Duodenal mucosa (tissue), 2 donors: ENCODE data around the gene LAGE3.

Experiments
- H3K27ac ChIP-seq: one replicate; pipeline ENCODE4 v1.7.0; 2013; ENCODE audit warnings: low read depth, low read length
- H3K27me3 ChIP-seq, 2 donors: one replicate each; pipeline ENCODE4 v1.7.0; 2013; ENCODE audit warnings: low read length in 2 of 2, control low read depth in 1 of 2; ENCODE audit not compliant: insufficient read depth in 2 of 2, control insufficient read depth in 1 of 2
- H3K36me3 ChIP-seq, 2 donors: one replicate each; pipeline ENCODE4 v1.7.0; 2013; ENCODE audit warnings: low read length in 2 of 2, control low read depth in 1 of 2; ENCODE audit not compliant: insufficient read depth in 2 of 2, control insufficient read depth in 1 of 2
- H3K4me1 ChIP-seq, 2 donors: one replicate each; pipeline ENCODE4 v1.7.0; 2013; ENCODE audit warnings: low read length in 2 of 2, control low read depth in 1 of 2; ENCODE audit not compliant: insufficient read depth in 2 of 2, control insufficient read depth in 1 of 2
- H3K4me3 ChIP-seq, 2 donors: one replicate each; pipeline ENCODE4 v1.7.0; 2013; ENCODE audit warnings: low read length in 2 of 2, low read depth in 1 of 2
- H3K9ac ChIP-seq, 2 donors: one replicate each; pipeline ENCODE4 v1.7.0; 2013; ENCODE audit warnings: low read length in 2 of 2, low read depth in 1 of 2
- H3K9me3 ChIP-seq, 2 donors: one replicate each; pipeline ENCODE4 v1.7.0; 2013; ENCODE audit warnings: low read length in 2 of 2, control low read depth in 1 of 2; ENCODE audit not compliant: control insufficient read depth in 1 of 2

Gene LAGE3

GRCh38 chrX:154476821-154477220 lies 2.3 kb downstream of the LAGE3 start:
- no peak overlapping the region for H3K9ac ChIP-seq
- peaks cover 0 to 11% of the 10 kb centered on the region in 2 donors for H3K4me1 ChIP-seq
- no peak overlapping the region for H3K27ac ChIP-seq
- no peaks in the 10 kb centered on the region for H3K27me3 ChIP-seq
- no peaks in the 10 kb centered on the region for H3K36me3 ChIP-seq
- H3K9me3 ChIP-seq, result no peaks in the 10 kb centered on the region
- H3K4me3 ChIP-seq, result no peak overlapping the region

- H3K36me3 ChIP-seq, result peaks cover 0 to 13% of the 10 kb centered on the region in 2 donors
- H3K9ac ChIP-seq, result no peak overlapping the region
- no peak overlapping the region for H3K4me3 ChIP-seq
- H3K27me3 ChIP-seq, result no peaks in the 10 kb centered on the region
- H3K27ac ChIP-seq, result no peak overlapping the region
- H3K4me1 ChIP-seq, result peaks cover 0 to 6% of the 10 kb centered on the region in 2 donors
- no peaks in the 10 kb centered on the region for H3K9me3 ChIP-seq
Measured at GRCh38 chrX:154473683-154474082, 5.4 kb downstream of the LAGE3 start.

GRCh38 chrX:154472685-154473632 lies 6.1 kb downstream of the LAGE3 start:
- H3K36me3 ChIP-seq, result peaks cover 0 to 13% of the 10 kb centered on the region in 2 donors

GRCh38 chrX:154471839-154472684 lies 7.0 kb downstream of the LAGE3 start:
- Histone ChIP-seq H3K9me3 (no peaks in the 10 kb centered on the region), H3K27ac (no peak overlapping the region), H3K27me3 (no peaks in the 10 kb centered on the region), H3K36me3 (peaks cover 0 to 13% of the 10 kb centered on the region in 2 donors), H3K9ac (no peak overlapping the region), H3K4me1 (no peaks in the 10 kb centered on the region), H3K4me3 (no peak overlapping the region)

More at GRCh38 chrX:154472685-154473632, 6.1 kb downstream of the LAGE3 start:
- Histone ChIP-seq H3K4me1 (peaks cover 0 to 2% of the 10 kb centered on the region in 2 donors), H3K4me3 (no peak overlapping the region), H3K9ac (no peak overlapping the region), H3K27me3 (no peaks in the 10 kb centered on the region), H3K9me3 (no peaks in the 10 kb centered on the region), H3K27ac (no peak overlapping the region)

GRCh38 chrX:154470914-154471568 lies 8.0 kb downstream of the LAGE3 start:
- Histone ChIP-seq H3K9me3 (no peaks in the 10 kb centered on the region), H3K9ac (no peak overlapping the region), H3K27ac (no peak overlapping the region), H3K4me3 (no peak overlapping the region), H3K36me3 (peaks cover 0 to 18% of the 10 kb centered on the region in 2 donors), H3K4me1 (no peaks in the 10 kb centered on the region), H3K27me3 (no peaks in the 10 kb centered on the region)

GRCh38 chrX:154470434-154470833 lies 8.6 kb downstream of the LAGE3 start:
- H3K4me1 ChIP-seq, result no peaks in the 10 kb centered on the region
- H3K4me3 ChIP-seq, result no peak overlapping the region
- peaks cover 0 to 24% of the 10 kb centered on the region in 2 donors for H3K36me3 ChIP-seq
- H3K27me3 ChIP-seq, result no peaks in the 10 kb centered on the region
- H3K27ac ChIP-seq, result no peak overlapping the region
- H3K9me3 ChIP-seq, result no peaks in the 10 kb centered on the region
- H3K9ac ChIP-seq, result no peak overlapping the region

- no peaks in the 10 kb centered on the region for H3K9me3 ChIP-seq
- no peaks in the 10 kb centered on the region for H3K4me1 ChIP-seq
- H3K4me3 ChIP-seq, result no peak overlapping the region
- H3K9ac ChIP-seq, result no peak overlapping the region
- peaks cover 0 to 24% of the 10 kb centered on the region in 2 donors for H3K36me3 ChIP-seq
- no peaks in the 10 kb centered on the region for H3K27me3 ChIP-seq
- no peak overlapping the region for H3K27ac ChIP-seq
Measured at GRCh38 chrX:154469880-154470279, 9.2 kb downstream of the LAGE3 start.

GRCh38 chrX:154469114-154469513 lies 10.0 kb downstream of the LAGE3 start:
- H3K4me3 ChIP-seq, result no peak overlapping the region
- H3K27ac ChIP-seq, result no peak overlapping the region
- H3K9me3 ChIP-seq, result no peaks in the 10 kb centered on the region
- H3K9ac ChIP-seq, result no peak overlapping the region
- H3K27me3 ChIP-seq, result no peaks in the 10 kb centered on the region
- peaks cover 0 to 28% of the 10 kb centered on the region in 2 donors for H3K36me3 ChIP-seq
- no peaks in the 10 kb centered on the region for H3K4me1 ChIP-seq

DNA sequence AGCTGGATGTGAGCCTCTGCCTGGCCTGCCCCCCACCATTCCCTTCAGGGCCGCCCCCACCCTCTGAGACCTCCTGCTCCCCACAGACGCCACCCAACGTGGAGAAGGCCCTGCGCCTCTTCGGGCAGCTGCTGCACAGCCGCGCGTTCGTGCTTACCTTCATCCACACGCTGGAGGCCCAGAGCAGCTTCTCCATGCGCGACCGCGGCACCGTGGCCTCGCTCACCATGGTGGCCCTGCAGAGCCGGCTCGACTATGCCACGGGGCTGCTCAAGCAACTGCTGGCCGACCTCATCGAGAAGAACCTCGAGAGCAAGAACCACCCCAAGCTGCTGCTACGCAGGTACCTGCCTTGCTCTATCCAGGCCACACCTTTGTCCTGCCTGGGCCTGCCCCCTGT lies 10.9 kb downstream of the LAGE3 start:
- Histone ChIP-seq H3K9ac (no peak overlapping the region), H3K36me3 (peaks cover 0 to 28% of the 10 kb centered on the region in 2 donors), H3K27ac (no peak overlapping the region), H3K4me3 (no peak overlapping the region), H3K9me3 (no peaks in the 10 kb centered on the region), H3K27me3 (no peaks in the 10 kb centered on the region), H3K4me1 (no peaks in the 10 kb centered on the region)
